Smooth muscle cell (in vitro differentiated cells): ENCODE results near the gene DYNLL2. TPM values are rescaled to one million over a fixed set of nuclear protein-coding genes. Genes with fewer than 3 reads are reported as not detected.

Experiments used
- DNase-seq: peaks from one replicate; lab custom pipeline; 2025; ENCODE audit not compliant: unreplicated experiment; lab: John Stamatoyannopoulos, UW
- H2AFZ ChIP-seq: fragments of 200-600 bp; sonication (generic); 2 replicates; pipeline ENCODE4 v1.6.0; 2016; ENCODE audit warnings: antibody characterized with exemption, low read depth, mild to moderate bottlenecking
- H3F3A ChIP-seq: fragments of 200-600 bp; sonication (generic); 2 replicates; pipeline ENCODE4 v1.6.0; 2017; ENCODE audit warnings: antibody characterized with exemption, low read depth
- H3K27ac ChIP-seq: fragments of 200-600 bp; sonication (generic); 2 replicates; pipeline ENCODE4 v1.5.1; 2016; ENCODE audit warnings: low read depth, mild to moderate bottlenecking
- H3K27me3 ChIP-seq: fragments of 200-600 bp; sonication (generic); 2 replicates; pipeline ENCODE4 v1.6.1; 2016; ENCODE audit warnings: low read depth, mild to moderate bottlenecking
- H3K36me3 ChIP-seq: fragments of 200-600 bp; sonication (generic); 2 replicates; pipeline ENCODE4 v1.5.1; 2016; ENCODE audit warnings: low read depth
- H3K4me1 ChIP-seq: fragments of 200-600 bp; sonication (generic); 2 replicates; pipeline ENCODE4 v1.5.1; 2016; ENCODE audit warnings: low read depth
- H3K4me2 ChIP-seq: fragments of 200-600 bp; sonication (generic); 2 replicates; pipeline ENCODE4 v1.6.0; 2016; ENCODE audit warnings: mild to moderate bottlenecking
- H3K4me3 ChIP-seq: fragments of 200-600 bp; sonication (generic); 2 replicates; pipeline ENCODE4 v1.5.1; 2016; ENCODE audit warnings: mild to moderate bottlenecking
- H3K79me2 ChIP-seq: fragments of 200-600 bp; sonication (generic); 2 replicates; pipeline ENCODE4 v1.6.0; 2016; ENCODE audit warnings: low read depth, mild to moderate bottlenecking
- H3K9ac ChIP-seq: fragments of 200-600 bp; sonication (generic); 2 replicates; pipeline ENCODE4 v1.6.0; 2016; ENCODE audit warnings: low read depth
- H3K9me3 ChIP-seq: fragments of 200-600 bp; sonication (generic); replicated peaks from 2 replicates; pipeline ENCODE4 v1.5.1; 2016; ENCODE audit warnings: low read depth
- H4K20me1 ChIP-seq: fragments of 200-600 bp; sonication (generic); 2 replicates; pipeline ENCODE4 v1.6.0; 2016; ENCODE audit warnings: low read depth
- WGBS: methylation state at CpG from one replicate; pipeline ENCODE4 v1.1.7; 2016; ENCODE audit warnings: low lambda C conversion rate; 5-methylcytosine and 5-hydroxymethylcytosine counted together
- polyA plus RNA-seq: library from polyadenylated mRNA; unstranded; fragments of >200 nt; fragmentation: Nextera tagmentation; extraction: Ambion mirVana; gene quantifications from 2 replicates; pipeline ENCODE4 v1.2.1, GENCODE V29; 2016
- total RNA-seq: library from RNA; depleted of rRNA; stranded (reverse); fragments of >200 nt; gene quantifications from 2 replicates; pipeline ENCODE4 v1.2.3, GENCODE V29; 2014
- TF ChIP-seq, protein P1 (sequence below): fragments of 200-600 bp; sonication (generic); IDR thresholded peaks from 2 replicates; pipeline ENCODE4 v1.5.1; 2017; ENCODE audit warnings: borderline replicate concordance, mild to moderate bottlenecking, antibody characterized with exemption; ENCODE audit not compliant: insufficient read depth, poor library complexity, severe bottlenecking

The DYNLL2 gene
- total and polyA plus RNA-seq, 2 experiments from 2014 or later, result 1.5 to 9.1 TPM

DNA sequence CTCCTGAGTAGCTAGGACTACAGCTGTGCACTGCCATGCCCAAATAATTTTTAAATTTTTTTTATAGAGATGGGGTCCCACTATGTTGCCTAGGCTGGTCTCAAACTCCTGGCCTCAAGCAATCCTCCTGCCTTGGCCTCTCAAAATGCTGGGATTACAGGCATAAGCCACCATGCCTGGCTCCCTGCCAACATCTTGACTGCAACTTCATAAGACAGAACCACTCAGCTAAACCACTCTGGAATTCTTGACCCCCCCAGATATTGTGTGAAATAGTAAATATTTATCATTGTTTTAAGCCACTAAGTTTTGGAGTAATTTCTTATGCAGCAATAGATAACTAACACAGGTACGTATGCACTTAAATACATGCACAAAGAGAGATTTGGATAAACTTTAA, 26.0 kb downstream of the DYNLL2 start:
- Histone ChIP-seq H3K4me3 (no peak overlapping the region), H2AFZ (no peak overlapping the region), H3F3A (no peaks in the 10 kb centered on the region), H3K79me2 (no peaks in the 10 kb centered on the region), H3K27me3 (peaks cover 8% of the 10 kb centered on the region), H3K9ac (no peak overlapping the region), H3K36me3 (no peaks in the 10 kb centered on the region), H3K9me3 (no peaks in the 10 kb centered on the region), H3K4me2 (no peak overlapping the region), H3K27ac (no peak overlapping the region), H4K20me1 (no peaks in the 10 kb centered on the region), H3K4me1 (no peaks in the 10 kb centered on the region)
- WGBS, result 91% methylated on average over 1 of the region's 1 CpG
- TF ChIP-seq, protein P1, sequence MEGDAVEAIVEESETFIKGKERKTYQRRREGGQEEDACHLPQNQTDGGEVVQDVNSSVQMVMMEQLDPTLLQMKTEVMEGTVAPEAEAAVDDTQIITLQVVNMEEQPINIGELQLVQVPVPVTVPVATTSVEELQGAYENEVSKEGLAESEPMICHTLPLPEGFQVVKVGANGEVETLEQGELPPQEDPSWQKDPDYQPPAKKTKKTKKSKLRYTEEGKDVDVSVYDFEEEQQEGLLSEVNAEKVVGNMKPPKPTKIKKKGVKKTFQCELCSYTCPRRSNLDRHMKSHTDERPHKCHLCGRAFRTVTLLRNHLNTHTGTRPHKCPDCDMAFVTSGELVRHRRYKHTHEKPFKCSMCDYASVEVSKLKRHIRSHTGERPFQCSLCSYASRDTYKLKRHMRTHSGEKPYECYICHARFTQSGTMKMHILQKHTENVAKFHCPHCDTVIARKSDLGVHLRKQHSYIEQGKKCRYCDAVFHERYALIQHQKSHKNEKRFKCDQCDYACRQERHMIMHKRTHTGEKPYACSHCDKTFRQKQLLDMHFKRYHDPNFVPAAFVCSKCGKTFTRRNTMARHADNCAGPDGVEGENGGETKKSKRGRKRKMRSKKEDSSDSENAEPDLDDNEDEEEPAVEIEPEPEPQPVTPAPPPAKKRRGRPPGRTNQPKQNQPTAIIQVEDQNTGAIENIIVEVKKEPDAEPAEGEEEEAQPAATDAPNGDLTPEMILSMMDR, result no peak
- DNase-seq, result no peak

DNA sequence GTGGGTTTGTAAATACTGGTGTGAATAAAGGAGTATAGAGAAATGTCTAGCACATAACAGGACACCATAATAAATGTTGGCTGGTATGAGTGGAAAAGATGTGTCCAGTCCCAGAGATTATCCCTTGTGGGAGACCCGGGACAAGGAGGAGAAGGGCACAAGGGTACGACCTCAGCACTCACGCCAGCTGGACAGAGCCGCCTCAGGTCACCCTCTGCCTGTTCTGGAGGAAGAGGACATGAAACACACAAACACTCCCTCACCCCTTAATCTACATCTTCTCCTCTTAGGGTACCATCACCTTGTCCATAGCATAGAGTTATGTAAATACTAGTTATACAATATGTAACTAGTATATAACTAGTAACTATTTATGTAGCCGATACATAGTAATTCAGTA, 26.8 kb downstream of the DYNLL2 start:
- Histone ChIP-seq H3K9ac (no peak overlapping the region), H4K20me1 (no peaks in the 10 kb centered on the region), H3K4me2 (no peak overlapping the region), H3K4me1 (no peaks in the 10 kb centered on the region), H3K27ac (no peak overlapping the region), H2AFZ (no peak overlapping the region), H3K79me2 (no peaks in the 10 kb centered on the region), H3K4me3 (no peak overlapping the region), H3K27me3 (peaks cover 15% of the 10 kb centered on the region), H3K36me3 (no peaks in the 10 kb centered on the region), H3K9me3 (no peaks in the 10 kb centered on the region), H3F3A (no peaks in the 10 kb centered on the region)
- TF ChIP-seq, protein P1, result no peak
- WGBS, result 76% methylated on average over 5 of the region's 5 CpGs
- DNase-seq, result no peak

DNA sequence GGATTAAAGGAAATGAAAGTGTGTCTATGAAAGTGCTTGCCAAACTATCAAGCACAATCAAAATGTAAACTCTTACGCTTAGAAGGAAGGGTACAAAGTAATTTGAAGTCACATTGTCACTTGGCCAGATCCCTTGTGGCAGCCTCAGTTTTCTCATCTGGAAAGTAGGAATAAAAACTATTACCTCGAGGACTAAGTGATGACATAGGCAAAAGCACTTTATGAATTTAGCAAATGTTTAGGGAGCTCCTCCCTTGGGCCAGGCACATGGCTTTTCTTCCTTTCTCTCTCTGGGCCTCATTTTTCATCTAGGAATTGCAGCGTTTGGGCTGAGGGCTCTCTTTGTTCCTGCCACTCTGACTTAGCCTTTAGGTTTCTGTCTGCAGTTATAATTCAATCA, 28.5 kb downstream of the DYNLL2 start:
- Histone ChIP-seq H3K4me2 (no peak overlapping the region), H2AFZ (no peak overlapping the region), H3K9me3 (no peaks in the 10 kb centered on the region), H3K79me2 (no peaks in the 10 kb centered on the region), H3K4me1 (no peaks in the 10 kb centered on the region), H3K9ac (no peak overlapping the region), H3F3A (no peaks in the 10 kb centered on the region), H3K36me3 (no peaks in the 10 kb centered on the region), H3K4me3 (no peak overlapping the region), H3K27me3 (peaks cover 22% of the 10 kb centered on the region), H4K20me1 (no peaks in the 10 kb centered on the region), H3K27ac (no peak overlapping the region)
- DNase-seq, result no peak
- 84% methylated on average over 3 of the region's 3 CpGs for WGBS
- TF ChIP-seq, protein P1, result no peak

DNA sequence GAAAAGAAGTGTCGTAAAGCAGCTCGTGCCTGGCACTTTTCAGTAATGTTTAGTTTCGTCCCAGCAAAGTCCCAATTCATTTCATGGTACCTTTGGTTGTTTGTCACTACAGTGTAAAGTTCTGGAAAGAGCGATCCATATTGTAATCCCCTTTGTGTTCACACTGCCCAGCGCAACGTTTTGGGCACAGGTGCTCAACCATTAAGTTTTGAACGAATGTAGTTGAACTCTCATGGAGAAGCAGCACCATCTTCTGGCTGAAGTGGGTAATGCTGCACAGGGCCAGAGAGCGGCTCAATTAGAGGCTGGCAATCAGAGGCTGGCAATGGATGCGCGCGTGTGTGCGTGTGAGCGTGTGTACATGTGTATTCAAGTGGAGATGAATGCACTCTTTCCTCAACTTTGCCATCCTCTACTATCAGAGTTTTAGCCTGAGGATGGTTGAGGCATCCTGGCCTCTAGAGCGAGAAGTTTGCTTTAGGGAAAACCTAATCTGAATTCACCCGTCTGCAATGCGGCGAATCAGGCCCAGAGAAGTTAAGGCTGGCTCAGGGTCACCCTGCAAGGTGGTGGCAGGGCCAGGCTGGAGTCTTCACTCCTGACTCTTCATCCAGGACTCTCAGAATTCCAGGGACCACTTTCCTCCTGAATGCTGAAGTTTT, 29.9 kb downstream of the DYNLL2 start:
- Histone ChIP-seq H3F3A (no peaks in the 10 kb centered on the region), H3K4me1 (no peaks in the 10 kb centered on the region), H2AFZ (no peak overlapping the region), H4K20me1 (no peaks in the 10 kb centered on the region), H3K9me3 (no peaks in the 10 kb centered on the region), H3K4me3 (no peak overlapping the region), H3K27me3 (peaks cover 22% of the 10 kb centered on the region), H3K79me2 (no peaks in the 10 kb centered on the region), H3K27ac (no peak overlapping the region), H3K4me2 (no peak overlapping the region), H3K36me3 (no peaks in the 10 kb centered on the region), H3K9ac (no peak overlapping the region)
- 41% methylated on average over 17 of the region's 17 CpGs for WGBS
- peak; percentile 15 for DNase-seq
- TF ChIP-seq, protein P1, result peak; percentile 97
